IMR-90 (cell line): ENCODE data around the gene REXO1. TPM values are rescaled to one million over a fixed set of nuclear protein-coding genes. Genes with fewer than 3 reads are reported as not detected.

Experiments
- ATAC-seq: fragments of 200-7000 bp; cut with Tn5 transposase; 2 replicates; pipeline ENCODE4 v1.9.1; 2020; ENCODE audit warnings: low read depth, mild to moderate bottlenecking, moderate library complexity
- BruUV-seq: library from RNA; stranded (reverse); fragments of 400-500 nt; replicated peaks from 2 replicates; lab custom pipeline; 2021; lab: Mats Ljungman, UMichigan
- CTCF ChIA-PET: fragments of 300-600 bp; formaldehyde crosslinking; extraction: SDS; loops from one replicate; lab custom pipeline; 2021; ENCODE audit warnings: antibody characterized with exemption; lab: Yijun Ruan, JAX
- POLR2A ChIA-PET: fragments of 300-600 bp; sonication (Branson Sonifier 250); formaldehyde crosslinking; loops from one replicate; lab custom pipeline; 2022; ENCODE audit warnings: antibody characterized with exemption; ENCODE audit not compliant: unreplicated experiment; lab: Charles Lee
- DNase-seq: peaks from one replicate; pipeline ENCODE4 v3.0.0; 2013
- H2AFZ ChIP-seq: replicated peaks from 2 replicates; pipeline ENCODE3; 2013; ENCODE audit warnings: low read length, mild to moderate bottlenecking; ENCODE audit not compliant: poor library complexity
- H2AK5ac ChIP-seq: 2 replicates; pipeline ENCODE4 v1.6.1; 2013; ENCODE audit warnings: low read depth, low read length, inconsistent platforms
- H2AK9ac ChIP-seq: replicated peaks from 2 replicates; pipeline ENCODE3; 2013; ENCODE audit warnings: mild to moderate bottlenecking, low read depth, low read length, moderate library complexity; ENCODE audit not compliant: poor library complexity
- H2BK120ac ChIP-seq: 2 replicates; pipeline ENCODE4 v1.6.1; 2013; ENCODE audit warnings: low read depth, low read length, inconsistent platforms
- H2BK15ac ChIP-seq: 3 replicates; pipeline ENCODE4 v1.6.1; 2013; ENCODE audit warnings: low read depth, low read length, inconsistent platforms
- H2BK20ac ChIP-seq: 2 replicates; pipeline ENCODE4 v1.6.1; 2013; ENCODE audit warnings: low read depth, mild to moderate bottlenecking, inconsistent platforms, low read length, moderate library complexity
- H2BK5ac ChIP-seq: 2 replicates; pipeline ENCODE4 v1.6.1; 2013; ENCODE audit warnings: mild to moderate bottlenecking, low read depth, low read length, inconsistent platforms; ENCODE audit not compliant: poor library complexity, severe bottlenecking
- H3K14ac ChIP-seq: replicated peaks from 2 replicates; pipeline ENCODE4 v1.6.1; 2013; ENCODE audit warnings: low read depth, low read length, inconsistent platforms
- H3K18ac ChIP-seq: 2 replicates; pipeline ENCODE4 v1.6.1; 2013; ENCODE audit warnings: low read depth, low read length, control low read depth
- H3K23ac ChIP-seq: 2 replicates; pipeline ENCODE4 v1.6.1; 2013; ENCODE audit warnings: low read depth, low read length, inconsistent platforms
- H3K27ac ChIP-seq: 2 replicates; pipeline ENCODE4 v1.5.1; 2013; ENCODE audit warnings: mild to moderate bottlenecking, control low read depth, low read length; ENCODE audit not compliant: insufficient read depth
- H3K27me3 ChIP-seq: 2 replicates; pipeline ENCODE4 v1.6.1; 2013; ENCODE audit warnings: low read length; ENCODE audit not compliant: control insufficient read depth, insufficient read depth
- H3K36me3 ChIP-seq: 2 replicates; pipeline ENCODE4 v1.6.1; 2013; ENCODE audit warnings: low read length, mixed read lengths; ENCODE audit not compliant: control insufficient read depth, insufficient read depth
- H3K4ac ChIP-seq: 2 replicates; pipeline ENCODE4 v1.6.1; 2013; ENCODE audit warnings: low read depth, low read length, inconsistent platforms
- H3K4me1 ChIP-seq: 2 replicates; pipeline ENCODE4 v1.6.1; 2013; ENCODE audit warnings: low read length, mixed read lengths; ENCODE audit not compliant: control insufficient read depth, insufficient read depth
- H3K4me2 ChIP-seq: 2 replicates; pipeline ENCODE4 v1.6.1; 2013; ENCODE audit warnings: low read depth, mild to moderate bottlenecking, control low read depth, low read length, moderate library complexity
- H3K4me3 ChIP-seq: 2 replicates; pipeline ENCODE4 v1.5.1; 2013; ENCODE audit warnings: low read depth, mild to moderate bottlenecking, control low read depth, low read length, moderate library complexity; ENCODE audit not compliant: insufficient read depth
- H3K56ac ChIP-seq: 2 replicates; pipeline ENCODE4 v1.6.1; 2013; ENCODE audit warnings: low read length, inconsistent platforms; ENCODE audit not compliant: insufficient read depth; ENCODE audit errors: extremely low read depth
- H3K79me1 ChIP-seq, 2 experiments: 2 replicates each; pipeline ENCODE4 v1.6.1; 2013; ENCODE audit warnings: low read length in 2 of 2, inconsistent platforms in 1 of 2, low read depth in 1 of 2
- H3K9ac ChIP-seq: 2 replicates; pipeline ENCODE4 v1.6.1; 2013; ENCODE audit warnings: low read depth, low read length, control low read depth
- H3K9me1 ChIP-seq: 2 replicates; pipeline ENCODE4 v1.6.1; 2013; ENCODE audit warnings: low read length, inconsistent platforms; ENCODE audit not compliant: insufficient read depth
- H3K9me3 ChIP-seq: 2 replicates; pipeline ENCODE4 v1.6.1; 2013; ENCODE audit warnings: low read length; ENCODE audit not compliant: control insufficient read depth, insufficient read depth
- H4K20me1 ChIP-seq: 2 replicates; pipeline ENCODE4 v1.6.1; 2013; ENCODE audit warnings: low read length, inconsistent platforms; ENCODE audit not compliant: insufficient read depth
- H4K5ac ChIP-seq: 2 replicates; pipeline ENCODE4 v1.6.1; 2013; ENCODE audit warnings: mild to moderate bottlenecking, low read depth, low read length, control low read depth
- H4K8ac ChIP-seq, 2 experiments: 2 replicates each; pipeline ENCODE4 v1.6.1; 2013; ENCODE audit warnings: low read depth in 2 of 2, low read length in 2 of 2, control low read depth in 1 of 2, inconsistent platforms in 1 of 2
- H4K91ac ChIP-seq: 2 replicates; pipeline ENCODE4 v1.6.1; 2013; ENCODE audit warnings: low read depth, low read length, inconsistent platforms; ENCODE audit not compliant: insufficient read depth
- BHLHE40 ChIP-seq: fragments of 150-350 bp; IDR thresholded peaks from 2 replicates; pipeline ENCODE4 v1.6.1; 2016; ENCODE audit warnings: mild to moderate bottlenecking, low read depth, low read length
- CEBPB ChIP-seq: IDR thresholded peaks from 2 replicates; pipeline ENCODE4 v1.6.1; 2012; ENCODE audit warnings: low read depth, low read length, improper control_type of control experiment
- CHD1 ChIP-seq: IDR thresholded peaks from 2 replicates; pipeline ENCODE4 v1.6.1; 2012; ENCODE audit warnings: low read depth, low read length, improper control_type of control experiment
- CTCF ChIP-seq: conservative IDR thresholded peaks from 2 replicates; pipeline ENCODE4 v1.5.1; 2012; ENCODE audit warnings: mild to moderate bottlenecking, low read depth, low read length, improper control_type of control experiment
- ELK1 ChIP-seq: fragments of 150-350 bp; IDR thresholded peaks from 2 replicates; pipeline ENCODE4 v1.6.1; 2016; ENCODE audit warnings: low read depth, mild to moderate bottlenecking, low read length, moderate library complexity, borderline replicate concordance
- FOS ChIP-seq: fragments of 150-350 bp; IDR thresholded peaks from 2 replicates; pipeline ENCODE4 v1.6.1; 2016; ENCODE audit warnings: low read depth, low read length
- MAFK ChIP-seq: IDR thresholded peaks from 2 replicates; pipeline ENCODE4 v1.6.1; 2012; ENCODE audit warnings: low read depth, low read length, improper control_type of control experiment
- MAZ ChIP-seq: IDR thresholded peaks from 2 replicates; pipeline ENCODE4 v1.6.1; 2012; ENCODE audit warnings: low read depth, mild to moderate bottlenecking, low read length, improper control_type of control experiment, moderate library complexity, borderline replicate concordance
- MXI1 ChIP-seq: IDR thresholded peaks from 2 replicates; pipeline ENCODE4 v1.6.1; 2012; ENCODE audit warnings: low read depth, mild to moderate bottlenecking, low read length, moderate library complexity, borderline replicate concordance
- NFE2L2 ChIP-seq: fragments of 150-350 bp; IDR thresholded peaks from 2 replicates; pipeline ENCODE4 v1.6.1; 2016; ENCODE audit warnings: low read depth, mild to moderate bottlenecking, low read length
- POLR2A ChIP-seq: IDR thresholded peaks from 2 replicates; pipeline ENCODE4 v1.6.1; 2012; ENCODE audit warnings: mild to moderate bottlenecking, low read depth, low read length
- RAD21 ChIP-seq: IDR thresholded peaks from 2 replicates; pipeline ENCODE4 v1.6.1; 2012; ENCODE audit warnings: low read length, improper control_type of control experiment
- RCOR1 ChIP-seq: IDR thresholded peaks from 2 replicates; pipeline ENCODE4 v1.6.1; 2012; ENCODE audit warnings: mild to moderate bottlenecking, low read length, improper control_type of control experiment; ENCODE audit not compliant: insufficient replicate concordance
- RFX5 ChIP-seq: IDR thresholded peaks from 2 replicates; pipeline ENCODE4 v1.8.0; 2012; ENCODE audit warnings: low read depth, mild to moderate bottlenecking, low read length, moderate library complexity
- SMC3 ChIP-seq: fragments of 150-350 bp; IDR thresholded peaks from 2 replicates; pipeline ENCODE4 v1.6.1; 2016; ENCODE audit warnings: low read depth, mild to moderate bottlenecking, antibody characterized with exemption, low read length, moderate library complexity
- USF2 ChIP-seq: fragments of 150-350 bp; IDR thresholded peaks from 2 replicates; pipeline ENCODE4 v1.6.1; 2017; ENCODE audit warnings: mild to moderate bottlenecking, antibody characterized with exemption, low read length, low read depth
- WGBS, 2 experiments: methylation state at CpG; one replicate each; pipeline versions ENCODE4 v1.1.5 to v1.1.7; 2013; ENCODE audit warnings: missing lambda C conversion rate in 2 of 2; ENCODE audit not compliant: insufficient read length in 1 of 2; ENCODE audit errors: extremely low coverage in 2 of 2; 5-methylcytosine and 5-hydroxymethylcytosine counted together
- dilution Hi-C: fragments of 300-500 bp; cut with HindIII; formaldehyde crosslinking; loops from one replicate; pipeline ENCODE4 v1.14.3; 2018; ENCODE audit warnings: low sequenced_read_pairs; ENCODE audit not compliant: unreplicated experiment
- in situ Hi-C: fragments of 300-500 bp; cut with MboI; formaldehyde crosslinking; loops from 3 replicates; pipeline ENCODE4 v1.14.3; 2019; ENCODE audit warnings: low sequenced_read_pairs, inconsistent platforms, mixed read lengths
- intact Hi-C: fragments of 100-400 bp; cut with micrococcal nuclease; formaldehyde crosslinking; loops from 2 replicates; pipeline ENCODE4 v1.10.0; 2022
- polyA plus RNA-seq, 3 experiments: library from polyadenylated mRNA; depleted of rRNA; stranded (reverse); fragments of >200 nt; gene quantifications; 2 replicates each; pipeline ENCODE4 v1.2.3, GENCODE V29; 2012; ENCODE audit warnings: low replicate concordance in 1 of 3
- total RNA-seq: library from RNA; depleted of rRNA; stranded (reverse); fragments of >200 nt; gene quantifications from 2 replicates; pipeline ENCODE4 v1.2.3, GENCODE V29; 2012

REXO1 gene
- total and polyA plus RNA-seq, 2 of the 4 experiments (the other 2 are of a cell fraction), result 1.4 to 63.7 TPM

GRCh38 chr19:1776606-1777147 is 71.6 kb downstream of the REXO1 start:
- no peak overlapping the region for H4K8ac ChIP-seq
- no peak overlapping the region for H3K18ac ChIP-seq
- H3K36me3 ChIP-seq, result no peaks in the 10 kb centered on the region
- no peak overlapping the region for H3K4ac ChIP-seq
- no peak overlapping the region for H2BK15ac ChIP-seq
- H3K56ac ChIP-seq, result no peak overlapping the region
- no peak overlapping the region for H3K4me3 ChIP-seq
- DNase-seq, result no peak
- no peak overlapping the region for H3K14ac ChIP-seq
- no peak overlapping the region for H2BK5ac ChIP-seq
- H3K9ac ChIP-seq, result no peak overlapping the region
- intact Hi-C loops (no loop called here), dilution Hi-C loops (no loop called here), in situ Hi-C loops (loop anchor here (25.0 kb wide), 1 partner anchor 239 kb away; no protein-coding TSS in a partner anchor)
- ChIA-PET CTCF (no interaction called here), POLR2A (no interaction called here)
- no peak overlapping the region for H2AK5ac ChIP-seq
- H3K27me3 ChIP-seq, result peaks cover 68% of the 10 kb centered on the region
- no peak overlapping the region for H3K23ac ChIP-seq
- ATAC-seq, result no peak
- H4K20me1 ChIP-seq, result no peaks in the 10 kb centered on the region
- H2AFZ ChIP-seq, result peak overlapping the region; percentile 65
- H4K5ac ChIP-seq, result no peak overlapping the region
- H3K4me2 ChIP-seq, result no peak overlapping the region
- H4K91ac ChIP-seq, result no peak overlapping the region
- H2AK9ac ChIP-seq, result no peak overlapping the region
- H2BK120ac ChIP-seq, result no peak overlapping the region
- no peak overlapping the region for H3K27ac ChIP-seq
- no peaks in the 10 kb centered on the region for H3K4me1 ChIP-seq
- BruUV-seq, result no TSS peak
- H3K9me3 ChIP-seq, result peaks cover 12% of the 10 kb centered on the region
- H3K79me1 ChIP-seq, result no peaks in the 10 kb centered on the region
- TF ChIP-seq FOS, result no peak
- TF ChIP-seq CEBPB, result no peak
- no peak for TF ChIP-seq RAD21
- TF ChIP-seq RCOR1, result no peak
- TF ChIP-seq MAZ, result no peak
- TF ChIP-seq USF2, result no peak
- no peak for TF ChIP-seq RFX5
- TF ChIP-seq SMC3, result no peak
- TF ChIP-seq POLR2A, result no peak
- no peak for TF ChIP-seq CTCF
- TF ChIP-seq BHLHE40, result no peak
- TF ChIP-seq CHD1, result no peak
- no peak for TF ChIP-seq MXI1
- TF ChIP-seq MAFK, result no peak
- no peak for TF ChIP-seq NFE2L2
- TF ChIP-seq ELK1, result no peak
- H2BK20ac ChIP-seq, result no peak overlapping the region
- WGBS, 2 experiments, result 7% methylated on average over 3 of the region's 23 CpGs; no CpG with 5 or more reads in 1 of the 2 experiments
- no peaks in the 10 kb centered on the region for H3K9me1 ChIP-seq
